Occipital lobe (tissue), 2 donors: ENCODE data around the gene PPID. TPM values are rescaled to one million over a fixed set of nuclear protein-coding genes. Genes with fewer than 3 reads are reported as not detected.
"Not testable (repeated sequence)": the region's sequence is repeated elsewhere in the genome, so short reads cannot be mapped to it uniquely, and the experiment has no call there.

Source experiments
- DNase-seq: peaks from one replicate; lab custom pipeline; 2025; lab: John Stamatoyannopoulos, UW
- total RNA-seq: library from RNA; depleted of rRNA; stranded (reverse); fragments of >200 nt; gene quantifications from one replicate; pipeline ENCODE4 v1.2.3, GENCODE V29; 2014

The PPID gene
- total RNA-seq, result 27.1 TPM

DNA sequence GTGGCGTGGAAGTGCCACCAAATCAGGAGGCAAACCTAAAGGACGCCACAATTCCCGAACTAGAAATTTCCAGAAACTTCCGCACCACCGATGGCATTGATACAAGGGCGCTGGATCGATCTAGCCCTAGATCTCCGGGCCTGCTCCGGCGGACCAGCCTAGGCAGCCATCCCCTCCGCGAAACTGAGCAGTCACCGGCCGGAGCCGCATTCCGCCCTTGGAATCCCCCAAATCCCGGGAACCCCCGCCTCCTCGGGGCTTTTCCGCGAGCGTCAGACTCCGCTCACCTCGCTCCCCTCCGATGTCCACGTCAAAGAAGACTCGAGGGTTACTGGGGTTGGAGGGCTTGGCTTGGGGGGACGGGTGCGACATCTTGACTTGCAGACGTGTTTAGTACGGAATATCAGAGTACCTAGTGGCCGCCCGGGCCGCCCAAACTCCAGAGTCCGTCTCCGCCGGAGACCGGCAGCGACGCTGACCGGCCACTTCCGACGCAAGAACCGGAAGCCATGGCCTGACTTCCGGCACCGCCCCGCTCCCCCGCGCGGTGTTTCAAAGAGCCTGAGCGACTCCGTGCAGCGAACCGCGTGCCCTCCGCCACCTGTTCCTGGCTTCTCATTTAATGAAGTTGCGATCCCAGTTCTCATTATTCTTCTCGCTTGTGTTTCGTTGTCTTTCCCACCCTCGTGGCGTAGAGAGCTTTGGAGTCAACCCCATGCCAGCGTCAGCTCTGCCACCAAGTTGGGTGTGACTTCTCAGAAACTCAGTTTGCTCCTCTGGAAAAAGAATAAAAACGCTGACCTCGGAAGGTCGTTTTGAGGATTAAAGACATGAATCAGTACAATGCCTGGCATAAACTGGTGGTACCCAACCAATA, at the start of gene PPID:
TSS of gene PPID (minus strand) at position 480 of the 877 bp plus-strand sequence. CDS start at position 372, 108 bp downstream.
- peak; percentile 76 for DNase-seq

DNA sequence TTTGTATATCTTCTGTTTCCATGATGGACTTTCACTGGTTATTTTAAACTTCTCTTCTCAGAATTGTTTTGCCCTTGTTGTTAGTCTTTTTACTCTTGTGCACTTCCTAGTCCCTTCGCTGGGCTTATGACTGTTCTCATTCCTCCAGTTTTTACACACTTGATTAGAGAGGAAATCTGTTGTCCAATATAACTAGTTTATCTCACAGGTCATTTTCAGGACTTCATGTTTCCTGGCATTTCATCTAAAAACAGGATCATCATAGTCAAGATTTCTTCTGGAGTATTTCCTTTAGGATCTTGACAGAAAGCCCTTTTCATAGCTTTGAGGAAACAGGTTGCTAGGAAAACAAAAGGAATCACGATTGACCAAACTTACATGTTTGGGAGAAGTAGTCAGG, 48.6 kb upstream of the PPID start:
- no peak for DNase-seq

DNA sequence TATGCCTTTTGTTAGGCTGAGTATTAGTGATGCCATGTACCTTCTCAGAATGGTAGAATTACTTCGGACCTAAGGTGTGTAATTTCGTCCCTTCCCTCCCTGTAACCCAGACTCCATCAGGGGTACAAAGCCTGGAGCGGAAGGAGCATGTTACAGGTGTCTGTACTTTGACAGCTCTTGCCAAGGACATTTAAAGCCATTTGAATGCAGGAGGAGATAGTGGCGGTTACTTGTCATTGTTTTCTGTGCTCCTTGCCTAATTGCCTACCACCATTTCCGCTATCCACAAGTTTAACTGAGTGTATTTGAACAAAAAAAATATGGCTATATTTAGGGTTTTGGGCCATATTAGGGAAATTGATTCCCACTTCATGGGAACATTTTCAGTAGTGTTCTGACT, 47.5 kb upstream of the PPID start:
- no peak for DNase-seq

DNA sequence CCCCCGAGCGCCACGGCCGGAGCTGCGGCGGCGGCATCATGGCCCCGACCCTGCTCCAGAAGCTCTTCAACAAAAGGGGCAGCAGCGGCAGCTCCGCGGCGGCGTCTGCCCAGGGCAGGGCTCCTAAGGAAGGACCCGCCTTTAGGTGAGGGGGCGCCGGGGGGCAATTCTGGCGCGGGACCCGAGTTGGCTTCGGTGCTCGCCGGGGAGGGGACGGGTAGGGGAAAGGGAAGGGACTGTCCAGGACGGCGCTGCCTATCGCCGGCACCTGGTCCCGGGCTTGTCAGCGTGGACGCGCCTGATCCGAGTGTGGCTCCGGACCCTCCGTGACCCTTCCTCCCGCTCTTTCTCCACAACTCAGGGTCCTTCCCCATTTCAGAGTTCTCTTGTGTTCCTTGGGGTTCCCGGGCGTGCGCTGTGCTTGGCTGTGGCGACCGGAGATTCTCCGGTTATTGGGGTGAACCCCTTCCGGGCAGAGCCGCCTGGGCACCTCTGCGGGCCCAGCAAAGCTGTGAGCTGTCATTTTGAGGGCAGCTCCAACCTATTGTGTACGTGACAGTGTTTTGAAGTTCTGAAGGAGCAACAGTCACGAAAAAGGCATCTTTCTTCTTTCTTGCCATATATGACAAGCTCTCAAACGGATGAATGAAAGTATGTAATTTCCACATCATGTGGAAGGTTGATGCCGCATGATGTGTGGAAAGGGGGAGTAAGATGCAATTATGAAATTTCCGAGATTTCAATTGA, 46.2 kb upstream of the PPID start:
- DNase-seq, result peak; percentile 63

DNA sequence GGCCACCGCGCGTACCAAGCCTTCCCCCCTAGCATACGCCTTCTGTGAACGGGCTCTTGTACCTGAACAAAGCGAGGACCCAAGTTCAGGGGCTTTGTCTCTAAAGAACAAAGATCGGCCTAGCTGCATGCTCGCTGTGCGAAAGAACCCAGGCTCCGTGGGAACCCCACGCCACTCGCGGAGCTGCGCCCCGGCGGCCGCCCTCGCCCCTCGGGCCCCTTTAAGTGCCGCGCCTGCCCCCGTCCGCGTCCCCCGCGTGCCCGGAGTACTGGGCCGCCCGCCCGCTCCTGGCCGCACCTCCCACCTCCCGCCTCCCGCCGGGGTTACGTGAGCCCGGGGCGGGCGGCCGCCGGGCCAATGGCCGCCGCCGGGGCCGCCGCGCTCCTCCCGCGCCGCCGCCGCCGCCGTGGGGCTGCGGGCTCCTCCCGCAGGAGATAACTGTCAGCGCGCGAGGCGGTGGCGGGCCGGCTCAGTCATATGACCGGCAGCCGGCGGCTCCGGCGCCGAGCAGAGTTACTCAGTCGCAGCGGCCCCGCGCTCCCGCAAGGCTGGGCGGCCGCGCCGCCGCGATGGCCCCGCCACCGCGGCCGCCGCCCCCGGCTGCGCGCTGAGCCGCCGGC, 45.5 kb upstream of the PPID start, which contains the start of gene FNIP2:
TSS of gene FNIP2 (plus strand) at position 472 of the 620 bp plus-strand sequence. CDS start 187 bp downstream, outside the sequence.
- DNase-seq, result peak; percentile 77

DNA sequence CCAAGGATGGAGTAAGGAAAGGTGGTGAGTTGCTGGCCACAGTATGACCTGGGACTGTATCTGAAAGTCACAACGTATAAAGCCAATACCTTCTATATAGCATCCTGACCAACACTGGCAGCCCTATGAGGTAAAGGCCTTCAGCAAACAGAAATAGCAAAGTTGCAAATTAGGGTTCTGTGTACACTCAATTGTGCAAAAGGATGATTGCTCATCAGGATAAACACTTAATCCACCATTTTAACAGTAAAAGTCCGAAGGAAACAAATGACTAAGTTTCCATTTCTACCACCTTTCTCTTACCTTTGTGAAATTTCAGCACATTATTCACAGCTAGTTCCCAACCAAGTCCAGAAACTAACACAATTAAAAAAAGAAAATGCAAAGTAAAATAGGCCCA, 44.3 kb upstream of the PPID start:
- DNase-seq, result no peak

DNA sequence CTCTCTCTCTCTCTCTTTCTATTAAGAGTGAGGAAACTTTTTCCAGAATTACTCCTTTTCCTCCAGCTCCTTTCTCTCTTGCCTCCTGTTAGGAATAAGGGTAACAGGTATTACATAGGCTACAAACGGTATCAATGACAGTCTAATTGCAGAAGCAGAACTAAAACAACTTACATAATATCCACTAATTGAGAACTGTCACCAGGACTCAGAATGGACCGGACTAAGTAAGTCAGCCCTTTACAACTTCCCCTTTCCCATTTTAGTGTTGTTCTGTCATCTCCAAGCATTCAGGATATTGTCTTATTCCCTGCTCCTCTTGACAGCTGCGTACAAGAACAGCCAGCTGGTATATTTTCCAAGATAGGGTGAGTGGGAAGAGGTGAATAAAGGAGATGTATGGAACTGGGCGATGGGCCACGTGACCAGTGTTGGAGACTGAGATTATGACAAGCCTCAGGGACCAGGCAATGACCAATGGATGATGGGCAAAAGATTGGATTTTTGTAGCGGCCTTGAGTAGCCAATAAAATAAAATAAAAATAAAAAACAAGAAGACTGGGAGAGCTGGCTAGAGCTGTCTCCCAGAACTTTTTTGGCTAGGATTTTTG, 43.3 kb upstream of the PPID start:
- DNase-seq, result no peak

DNA sequence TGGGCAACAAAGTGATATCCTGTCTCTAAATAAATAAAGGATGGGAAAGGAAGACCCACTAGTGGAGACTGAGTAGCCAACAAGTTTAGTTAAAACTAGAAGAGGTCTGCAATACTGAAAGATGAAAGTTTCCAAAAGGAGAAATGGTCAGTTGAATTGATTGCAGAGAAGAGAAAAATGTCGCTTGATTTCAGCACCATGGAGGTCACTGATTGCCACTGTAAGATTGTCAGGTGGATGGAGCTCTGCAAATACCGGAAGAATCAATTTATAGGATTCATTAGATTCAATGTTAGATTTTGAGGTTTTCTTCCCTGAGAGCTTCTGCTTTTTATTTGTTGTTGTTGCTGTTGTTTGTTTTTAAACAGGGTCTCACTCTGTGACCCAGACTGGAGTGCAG, 40.3 kb upstream of the PPID start:
- no peak for DNase-seq

DNA sequence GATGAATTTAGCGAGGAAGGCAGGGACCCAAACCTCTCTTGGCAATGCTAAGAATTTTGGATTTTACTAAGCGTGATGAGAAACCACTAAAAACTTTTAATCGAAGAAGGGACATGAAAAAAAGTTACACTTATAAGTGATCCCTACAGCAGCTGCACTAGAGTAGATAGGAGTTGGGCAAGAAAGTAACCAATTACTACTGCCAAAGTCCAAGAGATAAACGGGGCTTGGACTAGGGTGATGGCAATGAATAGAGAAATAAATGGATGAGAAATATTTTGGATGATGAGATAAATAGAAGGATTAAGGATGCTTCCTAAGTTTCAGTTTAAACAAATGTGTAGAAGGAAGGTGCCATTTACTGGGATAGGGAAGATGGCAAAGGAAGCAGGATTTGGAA, 39.4 kb upstream of the PPID start:
- DNase-seq, result no peak

DNA sequence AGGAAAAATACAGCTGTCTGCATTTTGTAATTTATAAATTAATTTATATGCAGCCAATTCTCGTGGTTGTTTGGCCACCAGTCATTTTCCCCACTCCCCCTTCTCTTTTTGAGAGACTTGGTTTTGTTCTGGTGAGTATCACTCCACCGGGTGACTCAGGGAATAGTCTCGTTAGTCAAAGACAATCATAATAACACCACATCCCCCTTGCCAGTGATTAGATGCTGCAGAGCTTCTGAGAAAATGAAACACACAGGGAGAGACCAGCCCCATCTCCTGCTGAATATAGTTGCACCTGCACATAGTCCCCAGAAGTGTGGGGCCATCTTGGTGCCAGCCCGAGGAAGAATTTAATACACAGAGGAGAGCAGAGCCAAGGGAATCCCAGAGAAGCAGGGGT, 37.7 kb upstream of the PPID start:
- DNase-seq, result no peak

DNA sequence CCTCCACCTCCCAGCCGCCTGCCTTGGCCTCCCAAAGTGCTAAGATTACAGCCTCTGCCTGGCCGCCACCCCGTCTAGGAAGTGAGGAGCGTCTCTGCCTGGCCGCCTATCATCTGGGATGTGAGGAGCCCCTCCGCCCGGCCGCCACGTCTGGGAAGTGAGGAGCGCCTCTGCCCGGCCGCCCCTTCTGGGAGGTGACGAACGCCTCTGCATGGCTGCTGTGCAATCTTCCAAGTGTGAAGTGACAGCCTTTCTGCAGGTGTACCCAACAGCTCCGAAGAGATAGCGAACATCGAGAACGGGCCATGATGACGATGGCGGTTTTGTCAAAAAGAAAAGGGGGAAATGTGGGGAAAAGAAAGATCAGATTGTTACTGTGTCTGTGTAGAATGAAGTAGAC, 36.3 kb upstream of the PPID start:
- DNase-seq, result not testable (repeated sequence)

DNA sequence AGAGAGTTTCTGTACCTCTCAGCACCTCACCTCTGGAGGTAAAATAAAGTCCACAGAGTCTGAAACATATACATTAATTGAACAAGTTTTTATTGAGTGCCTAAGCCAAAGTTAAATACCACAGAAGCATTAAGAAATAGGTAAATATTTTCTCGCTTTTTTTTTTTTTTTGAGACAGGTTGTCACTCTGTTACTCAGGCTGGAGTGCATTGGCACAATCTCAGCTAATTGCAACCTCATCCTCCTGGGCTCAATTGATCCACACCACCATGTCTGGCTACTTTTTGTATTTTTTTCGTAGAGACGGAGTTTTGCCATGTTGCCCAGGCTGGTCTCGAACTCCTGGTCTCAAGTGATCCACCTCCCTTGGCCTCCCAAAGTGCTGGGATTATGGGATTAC, 35.5 kb upstream of the PPID start:
- no peak for DNase-seq

DNA sequence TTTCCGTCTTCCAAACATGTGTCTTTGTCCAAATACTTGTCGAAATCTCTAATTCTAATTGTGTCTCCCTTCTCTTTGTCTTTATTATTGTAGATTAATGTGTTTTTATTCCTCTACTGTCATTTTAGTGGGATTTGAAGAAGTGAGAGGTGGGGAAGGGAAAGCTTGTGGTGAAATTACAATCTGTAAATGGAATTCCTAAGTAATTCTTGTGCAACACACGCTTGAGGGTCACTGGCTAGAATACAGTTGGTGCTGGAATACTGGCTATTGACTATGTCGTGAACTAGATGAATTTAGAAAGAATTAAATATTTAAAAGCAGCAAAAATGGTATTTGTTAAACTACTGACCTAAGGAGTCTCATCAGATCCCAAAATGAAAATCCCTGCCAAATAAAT, 34.9 kb upstream of the PPID start:
- DNase-seq, result no peak

DNA sequence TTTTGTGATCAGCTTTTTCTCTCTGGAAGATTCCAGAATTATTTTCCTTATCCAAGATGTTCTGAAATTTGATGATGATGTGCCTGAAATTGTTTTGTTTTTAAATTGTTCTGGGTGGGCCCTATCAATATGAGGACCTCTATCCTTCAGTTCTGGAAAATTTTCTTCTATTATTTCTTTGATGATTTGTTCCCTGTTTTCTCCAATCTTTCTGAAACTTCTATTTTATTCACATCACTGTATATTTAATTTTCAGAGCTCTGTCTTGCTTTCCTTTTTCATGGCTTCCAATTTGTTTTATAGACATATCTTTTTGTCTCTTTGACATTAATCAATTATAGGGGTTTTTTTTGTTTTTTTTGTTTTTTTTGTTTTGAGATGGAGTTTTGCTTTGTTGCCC, 33.4 kb upstream of the PPID start:
- no peak for DNase-seq

DNA sequence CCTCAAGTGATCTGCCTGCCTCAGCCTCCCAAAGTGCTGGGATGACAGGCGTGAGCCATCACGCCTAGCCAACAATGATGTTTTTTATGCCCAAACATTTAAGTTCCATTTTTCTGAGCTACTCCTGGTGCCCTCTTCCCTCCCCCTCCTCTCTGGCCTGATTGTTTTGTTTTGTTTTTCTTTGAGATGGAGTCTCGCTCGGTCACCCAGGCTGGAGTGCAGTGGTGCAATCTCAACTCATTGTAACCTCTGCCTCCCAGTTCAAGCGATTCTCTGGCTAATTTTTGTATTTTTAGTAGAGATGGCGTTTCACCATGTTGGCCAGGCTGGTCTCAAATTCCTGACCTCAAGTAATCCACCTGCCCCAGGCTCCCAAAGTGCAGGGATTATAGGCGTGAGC, 32.6 kb upstream of the PPID start:
- DNase-seq, result not testable (repeated sequence)

DNA sequence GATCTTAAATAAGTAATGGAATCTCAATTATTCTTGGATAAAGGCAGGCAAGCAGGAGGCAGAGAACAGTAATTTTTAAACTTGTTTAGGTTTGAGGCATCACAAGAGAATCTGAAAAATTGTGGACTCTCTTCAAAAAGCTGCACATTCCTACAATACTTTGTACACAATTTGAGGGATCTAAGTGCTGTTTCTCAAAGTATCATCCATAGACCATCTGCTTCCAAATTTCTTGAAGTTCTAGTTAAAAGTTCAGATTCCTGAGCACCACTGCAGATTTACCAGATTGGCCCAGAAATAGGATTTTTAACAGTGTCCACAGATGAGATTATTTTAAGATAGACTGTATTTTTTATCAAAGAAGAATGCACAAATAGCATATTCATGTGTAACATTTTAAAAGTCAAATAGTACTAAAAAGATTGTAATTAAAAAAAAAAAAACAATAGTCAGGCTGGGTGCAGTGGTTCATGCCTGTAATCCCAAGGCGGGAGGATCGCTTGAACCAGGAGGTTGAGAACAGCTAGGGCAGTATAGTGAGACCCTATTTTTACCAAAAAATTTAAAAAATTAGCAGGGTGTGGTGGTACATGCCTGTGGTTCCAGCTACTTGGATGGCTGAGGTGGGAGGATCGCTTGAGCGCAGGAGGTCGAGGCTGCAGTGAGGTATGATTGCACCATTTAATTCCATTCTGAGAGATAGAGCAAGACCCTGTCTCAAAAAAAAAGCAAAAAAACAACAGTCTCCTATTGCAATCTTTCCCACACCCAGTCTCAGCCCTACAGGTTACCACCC, 31.4 kb upstream of the PPID start:
- DNase-seq, result no peak

DNA sequence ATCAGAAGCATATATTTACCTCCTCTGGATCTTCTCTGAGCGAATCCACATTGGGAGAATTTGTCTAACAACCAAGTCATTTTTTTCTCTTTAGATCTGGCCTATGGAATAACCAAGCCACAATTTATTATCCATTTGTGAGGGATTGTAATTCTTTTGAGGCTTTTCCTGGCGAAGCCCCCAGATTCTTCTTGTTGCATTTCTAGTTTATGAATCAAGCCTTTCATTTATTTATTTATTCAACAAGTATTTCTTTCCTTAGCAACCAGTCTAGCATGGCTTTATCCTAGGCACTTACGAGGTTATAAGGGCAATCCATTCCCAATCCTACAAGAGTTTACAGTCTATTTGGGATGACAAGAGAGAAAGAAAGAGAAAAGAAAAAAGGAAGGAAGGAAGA, 27.2 kb upstream of the PPID start:
- DNase-seq, result no peak

DNA sequence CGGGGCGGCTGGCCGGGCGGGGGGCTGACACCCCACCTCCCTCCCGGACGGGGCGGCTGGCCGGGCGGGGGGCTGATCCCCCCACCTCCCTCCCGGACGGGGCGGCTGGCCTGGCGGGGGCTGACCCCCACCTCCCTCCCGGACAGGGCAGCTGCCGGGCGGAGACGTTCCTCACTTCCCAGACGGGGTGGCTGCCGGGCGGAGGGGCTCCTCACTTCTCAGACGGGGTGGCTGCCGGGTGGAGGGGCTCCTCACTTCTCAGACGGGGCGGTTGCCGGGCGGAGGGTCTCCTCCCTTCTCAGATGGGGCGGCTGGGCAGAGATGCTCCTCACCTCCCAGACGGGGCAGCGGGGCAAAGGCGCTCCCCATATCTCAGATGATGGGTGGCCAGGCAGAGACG, 23.3 kb upstream of the PPID start:
- DNase-seq, result not testable (repeated sequence)

DNA sequence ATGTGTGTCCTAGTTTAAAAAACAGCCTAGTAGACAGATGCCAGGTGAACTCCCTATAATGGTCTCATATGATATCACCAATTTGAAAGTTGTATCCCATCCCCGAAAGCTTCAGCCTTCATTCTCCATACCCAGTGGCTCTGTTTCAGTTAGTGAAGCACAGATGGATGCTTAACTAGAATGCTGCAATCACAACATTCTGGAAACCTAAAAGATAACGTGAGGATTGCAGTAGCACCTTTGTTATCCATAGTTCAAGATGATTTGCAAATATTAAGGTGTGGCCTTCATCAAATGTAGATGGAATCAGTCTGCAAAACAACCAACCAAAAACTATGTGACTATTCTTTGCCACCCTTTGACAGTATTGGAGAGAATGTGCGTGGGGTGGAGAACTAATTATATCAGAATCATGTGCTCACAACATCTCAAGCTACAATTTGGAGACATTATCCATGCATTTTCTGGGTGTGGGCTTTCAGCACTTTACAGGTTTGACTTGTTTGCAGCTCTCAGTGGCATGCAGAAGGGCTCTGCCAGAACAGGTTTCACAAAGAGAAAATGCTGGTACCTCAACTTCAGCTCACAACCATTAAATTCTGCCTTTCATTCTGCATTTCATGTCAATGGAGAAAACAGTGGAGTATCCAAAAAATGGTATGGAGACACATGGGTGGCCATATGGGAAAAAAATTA, 18.3 kb upstream of the PPID start:
- no peak for DNase-seq

DNA sequence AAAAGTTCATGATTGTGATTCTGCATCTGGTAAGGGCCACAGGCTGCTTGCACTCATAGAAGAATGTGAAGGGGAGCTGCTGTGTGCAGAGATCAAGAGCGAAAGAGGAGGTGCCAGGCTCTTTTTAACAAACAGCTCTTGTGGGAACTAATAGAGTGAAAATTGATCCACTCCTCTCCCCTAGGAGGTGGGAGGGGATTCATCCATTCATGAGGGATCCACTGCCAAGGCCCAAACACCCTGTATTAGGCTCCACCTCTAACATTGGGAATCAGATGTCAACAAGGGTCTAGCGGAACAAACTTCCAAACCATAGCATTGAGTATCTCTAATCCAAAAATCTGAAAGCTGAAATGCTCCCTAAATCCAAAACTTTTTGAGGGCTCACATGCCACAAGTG, 16.4 kb upstream of the PPID start:
- DNase-seq, result no peak
